Caco-2 (cell line): ENCODE measurements around the gene TMEM237. TPM values are rescaled to one million over a fixed set of nuclear protein-coding genes. Genes with fewer than 3 reads are reported as not detected.

Source experiments
- BruUV-seq: library from RNA; stranded (reverse); fragments of 400-500 nt; replicated peaks from 2 replicates; lab custom pipeline; 2021; lab: Mats Ljungman, UMichigan
- CTCF ChIA-PET: fragments of 300-600 bp; sonication (Branson Sonifier 250); formaldehyde crosslinking; loops from one replicate; lab custom pipeline; 2022; ENCODE audit warnings: antibody characterized with exemption; lab: Charles Lee
- POLR2A ChIA-PET: fragments of 300-600 bp; sonication (Branson Sonifier 250); formaldehyde crosslinking; loops from one replicate; lab custom pipeline; 2022; ENCODE audit warnings: antibody characterized with exemption; lab: Charles Lee
- DNase-seq, 2 experiments: peaks; one replicate each; pipeline versions ENCODE4 v3.0.0 to v3.0.0-alpha.2; 2020 to 2022
- H3K27me3 ChIP-seq: replicated peaks from 2 replicates; pipeline ENCODE4 v1.6.0; 2011; ENCODE audit warnings: low read length; ENCODE audit not compliant: control insufficient read depth, insufficient read depth
- H3K36me3 ChIP-seq: 2 replicates; pipeline ENCODE4 v1.5.1; 2011; ENCODE audit warnings: low read length; ENCODE audit not compliant: control insufficient read depth, insufficient read depth
- H3K4me1 ChIP-seq: fragments of 250-450 bp; sonication (Bioruptor Pico); 2 replicates; pipeline ENCODE4 v1.5.1; 2020; ENCODE audit warnings: mild to moderate bottlenecking
- H3K4me3 ChIP-seq: 2 replicates; pipeline ENCODE4 v1.5.1; 2011; ENCODE audit warnings: low read depth, mild to moderate bottlenecking, control low read depth, low read length
- H3K9me3 ChIP-seq: fragments of 250-450 bp; sonication (Bioruptor Pico); 2 replicates; pipeline ENCODE4 v1.5.1; 2020; ENCODE audit warnings: mild to moderate bottlenecking, moderate library complexity
- H3K27ac Mint-ChIP-seq: one replicate; pipeline ENCODE4 v1.8.0; 2022; ENCODE audit warnings: mixed read lengths; ENCODE audit not compliant: unreplicated experiment
- H3K27me3 Mint-ChIP-seq: one replicate; pipeline ENCODE4 v1.8.0; 2022; ENCODE audit warnings: mixed read lengths; ENCODE audit not compliant: insufficient read depth, unreplicated experiment
- H3K36me3 Mint-ChIP-seq: one replicate; pipeline ENCODE4 v1.8.0; 2022; ENCODE audit warnings: mild to moderate bottlenecking, mixed read lengths; ENCODE audit not compliant: insufficient read depth, unreplicated experiment
- H3K4me1 Mint-ChIP-seq: one replicate; pipeline ENCODE4 v1.8.0; 2022; ENCODE audit warnings: low read depth, mixed read lengths; ENCODE audit not compliant: unreplicated experiment
- H3K4me3 Mint-ChIP-seq: one replicate; pipeline ENCODE4 v1.8.0; 2022; ENCODE audit warnings: mild to moderate bottlenecking, moderate library complexity, mixed read lengths; ENCODE audit not compliant: unreplicated experiment
- H3K9me3 Mint-ChIP-seq: one replicate; pipeline ENCODE4 v1.8.0; 2022; ENCODE audit warnings: mixed read lengths; ENCODE audit not compliant: unreplicated experiment
- intact Hi-C: fragments of 100-400 bp; cut with micrococcal nuclease; formaldehyde crosslinking; loops from one replicate; pipeline ENCODE4 v1.10.0; 2022; ENCODE audit not compliant: unreplicated experiment
- total RNA-seq: library from RNA; stranded (reverse); gene quantifications from 2 replicates; pipeline ENCODE4 v1.2.3, GENCODE V29; 2022
- TF ChIP-seq, protein P1 (sequence below), 2 experiments: fragments of 200-600 bp in 1 of 2; IDR thresholded peaks; 1 replicate in 1 of 2; 2 replicates in 1 of 2; pipeline versions ENCODE4 v1.5.1 to v1.8.0; 2011 to 2022; ENCODE audit warnings: antibody characterized with exemption in 1 of 2, control low read depth in 1 of 2, inconsistent platforms in 1 of 2, low read depth in 1 of 2, low read length in 1 of 2, mild to moderate bottlenecking in 1 of 2, moderate library complexity in 1 of 2; ENCODE audit not compliant: insufficient read depth in 1 of 2, severe bottlenecking in 1 of 2, unreplicated experiment in 1 of 2

TMEM237 gene
- total RNA-seq, 1 experiment from 2014 or later, result 26.5 TPM

DNA sequence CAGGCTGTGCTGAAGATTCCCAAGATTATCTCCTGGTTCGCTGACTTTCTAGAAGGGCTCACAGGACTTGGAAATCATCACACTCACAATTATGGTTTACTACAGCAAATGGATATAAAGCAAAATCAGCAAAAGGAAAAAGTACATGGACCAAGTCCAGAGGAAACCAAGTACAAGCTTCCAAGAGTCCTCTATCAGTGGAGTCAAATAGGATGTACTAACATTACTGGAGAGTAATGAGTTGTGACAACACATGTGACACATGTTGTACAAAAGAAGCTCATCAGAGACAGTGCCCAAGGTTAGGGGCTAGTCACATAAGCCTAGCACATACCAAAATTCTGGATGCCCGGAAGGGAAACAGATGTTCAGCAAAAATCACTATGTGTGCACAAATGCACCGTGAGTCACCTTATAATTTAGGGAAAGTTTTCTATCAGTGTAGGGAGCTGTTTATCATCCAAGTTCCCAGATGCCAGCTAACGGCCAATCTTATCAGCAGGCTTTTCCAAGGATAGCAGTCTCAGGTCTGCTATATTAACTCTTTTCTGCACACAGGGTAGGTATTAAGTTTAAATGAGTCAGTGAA is 9.5 kb downstream of the TMEM237 start:
- DNase-seq, result no peak
- TF ChIP-seq, protein P1, sequence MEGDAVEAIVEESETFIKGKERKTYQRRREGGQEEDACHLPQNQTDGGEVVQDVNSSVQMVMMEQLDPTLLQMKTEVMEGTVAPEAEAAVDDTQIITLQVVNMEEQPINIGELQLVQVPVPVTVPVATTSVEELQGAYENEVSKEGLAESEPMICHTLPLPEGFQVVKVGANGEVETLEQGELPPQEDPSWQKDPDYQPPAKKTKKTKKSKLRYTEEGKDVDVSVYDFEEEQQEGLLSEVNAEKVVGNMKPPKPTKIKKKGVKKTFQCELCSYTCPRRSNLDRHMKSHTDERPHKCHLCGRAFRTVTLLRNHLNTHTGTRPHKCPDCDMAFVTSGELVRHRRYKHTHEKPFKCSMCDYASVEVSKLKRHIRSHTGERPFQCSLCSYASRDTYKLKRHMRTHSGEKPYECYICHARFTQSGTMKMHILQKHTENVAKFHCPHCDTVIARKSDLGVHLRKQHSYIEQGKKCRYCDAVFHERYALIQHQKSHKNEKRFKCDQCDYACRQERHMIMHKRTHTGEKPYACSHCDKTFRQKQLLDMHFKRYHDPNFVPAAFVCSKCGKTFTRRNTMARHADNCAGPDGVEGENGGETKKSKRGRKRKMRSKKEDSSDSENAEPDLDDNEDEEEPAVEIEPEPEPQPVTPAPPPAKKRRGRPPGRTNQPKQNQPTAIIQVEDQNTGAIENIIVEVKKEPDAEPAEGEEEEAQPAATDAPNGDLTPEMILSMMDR (IDR thresholded peaks at IDR 0.05; ENCODE audit: insufficient read depth in 1 of 2, low read depth in 1 of 2, low read length in 1 of 2, severe bottlenecking in 1 of 2, unreplicated experiment in 1 of 2), result no peak
- ChIA-PET POLR2A (no interaction called here), CTCF (no interaction called here)
- Mint-ChIP-seq H3K27ac (no peak overlapping the region), H3K27me3 (no peaks in the 10 kb centered on the region), H3K4me3 (no peak overlapping the region), H3K9me3 (no peaks in the 10 kb centered on the region), H3K36me3 (no peaks in the 10 kb centered on the region), H3K4me1 (no peaks in the 10 kb centered on the region)
- BruUV-seq, result no TSS peak
- no peaks in the 10 kb centered on the region for H3K9me3 ChIP-seq
- no peaks in the 10 kb centered on the region for H3K4me1 ChIP-seq
- intact Hi-C loops, result no loop called here
- H3K4me3 ChIP-seq, result no peak overlapping the region
- peaks cover 2% of the 10 kb centered on the region; the same call in 1 of the 2 replicates for H3K36me3 ChIP-seq
- no peaks in the 10 kb centered on the region for H3K27me3 ChIP-seq

DNA sequence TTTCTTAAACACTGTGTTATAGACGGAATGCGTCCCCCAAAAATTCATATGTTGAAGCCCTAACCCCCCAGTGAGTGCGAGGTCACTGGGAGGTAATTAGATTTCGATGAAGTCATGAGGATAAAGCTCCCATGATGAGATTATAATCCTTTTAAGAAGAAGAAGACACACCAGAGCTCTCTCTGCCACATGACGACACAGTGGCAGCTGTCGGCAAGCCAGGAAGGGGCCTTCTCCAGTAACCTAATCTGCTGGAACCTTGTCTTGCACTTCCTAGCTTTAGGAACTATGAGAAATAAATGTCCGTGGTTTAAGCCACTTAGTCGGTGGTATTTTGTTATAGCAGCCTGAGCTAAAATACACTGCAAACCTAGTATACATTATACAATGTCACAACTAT is 12.3 kb downstream of the TMEM237 start:
- no peak for DNase-seq
- H3K36me3 Mint-ChIP-seq, result no peaks in the 10 kb centered on the region
- intact Hi-C loops, result no loop called here

DNA sequence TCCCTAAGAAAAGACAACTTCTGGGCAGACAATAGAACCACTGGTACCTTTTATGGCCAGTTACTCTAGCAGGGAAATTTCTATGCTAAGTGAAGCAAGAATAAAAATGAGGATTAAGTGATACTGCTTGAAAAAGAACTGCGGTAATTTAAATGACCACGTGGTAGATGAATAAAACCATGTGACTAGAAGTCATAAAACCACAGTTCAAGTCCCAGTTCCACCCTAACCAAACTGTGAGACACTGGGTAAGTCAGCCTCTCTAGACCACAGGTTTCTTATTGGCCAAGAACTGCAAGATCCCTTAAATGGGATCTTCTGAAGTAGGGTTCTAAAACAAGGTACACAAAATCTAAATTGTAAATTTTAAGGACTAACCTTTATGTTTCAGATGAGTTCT is 12.7 kb downstream of the TMEM237 start:
- no peak overlapping the region for H3K4me3 Mint-ChIP-seq
- ChIA-PET POLR2A (no interaction called here), CTCF (no interaction called here)
- H3K27ac Mint-ChIP-seq, result no peak overlapping the region
- H3K36me3 Mint-ChIP-seq, result no peaks in the 10 kb centered on the region
- BruUV-seq, result no TSS peak
- Histone ChIP-seq H3K9me3 (no peaks in the 10 kb centered on the region), H3K4me3 (no peak overlapping the region), H3K36me3 (peaks cover 2% of the 10 kb centered on the region; the same call in 1 of the 2 replicates), H3K4me1 (no peaks in the 10 kb centered on the region), H3K27me3 (no peaks in the 10 kb centered on the region)
- no peaks in the 10 kb centered on the region for H3K27me3 Mint-ChIP-seq
- no peak for DNase-seq
- H3K4me1 Mint-ChIP-seq, result no peaks in the 10 kb centered on the region
- TF ChIP-seq, protein P1 (IDR thresholded peaks at IDR 0.05; ENCODE audit: insufficient read depth in 1 of 2, low read depth in 1 of 2, low read length in 1 of 2, severe bottlenecking in 1 of 2, unreplicated experiment in 1 of 2), result no peak
- intact Hi-C loops, result no loop called here
- no peaks in the 10 kb centered on the region for H3K9me3 Mint-ChIP-seq

More for the DNA sequence above, 12.3 kb downstream of the TMEM237 start:
- Histone ChIP-seq H3K36me3 (peaks cover 2% of the 10 kb centered on the region; the same call in 1 of the 2 replicates), H3K4me3 (no peak overlapping the region), H3K27me3 (no peaks in the 10 kb centered on the region), H3K4me1 (no peaks in the 10 kb centered on the region), H3K9me3 (no peaks in the 10 kb centered on the region)
- no peaks in the 10 kb centered on the region for H3K4me1 Mint-ChIP-seq
- H3K9me3 Mint-ChIP-seq, result no peaks in the 10 kb centered on the region
- ChIA-PET CTCF (no interaction called here), POLR2A (no interaction called here)
- no peaks in the 10 kb centered on the region for H3K27me3 Mint-ChIP-seq
- TF ChIP-seq, protein P1 (IDR thresholded peaks at IDR 0.05; ENCODE audit: insufficient read depth in 1 of 2, low read depth in 1 of 2, low read length in 1 of 2, severe bottlenecking in 1 of 2, unreplicated experiment in 1 of 2), result no peak
- BruUV-seq, result no TSS peak
- H3K4me3 Mint-ChIP-seq, result no peak overlapping the region
- H3K27ac Mint-ChIP-seq, result no peak overlapping the region
